Loucy (cell line): ENCODE measurements around the gene B9D1.

Source experiments
- H2AFZ ChIP-seq: fragments of 200-600 bp; sonication (generic); 2 replicates; pipeline ENCODE4 v1.6.0; 2016; ENCODE audit warnings: antibody characterized with exemption, mild to moderate bottlenecking, low read length, moderate library complexity
- H3F3A ChIP-seq: fragments of 200-600 bp; 2 replicates; pipeline ENCODE4 v1.6.0; 2016; ENCODE audit warnings: antibody characterized with exemption, low read depth, mild to moderate bottlenecking
- H3K27me3 ChIP-seq: fragments of 200-600 bp; sonication (generic); 2 replicates; pipeline ENCODE4 v1.6.1; 2014; ENCODE audit warnings: low read length, mild to moderate bottlenecking; ENCODE audit not compliant: insufficient read depth, poor library complexity, severe bottlenecking
- H3K36me3 ChIP-seq: fragments of 200-600 bp; sonication (generic); 2 replicates; pipeline ENCODE4 v1.6.1; 2016; ENCODE audit warnings: low read length; ENCODE audit not compliant: insufficient read depth
- H3K4me1 ChIP-seq: fragments of 200-600 bp; sonication (generic); 2 replicates; pipeline ENCODE4 v1.5.1; 2014; ENCODE audit warnings: low read length, mild to moderate bottlenecking; ENCODE audit not compliant: insufficient read depth, poor library complexity, severe bottlenecking
- H3K4me2 ChIP-seq: fragments of 200-600 bp; sonication (generic); 2 replicates; pipeline ENCODE4 v1.6.0; 2014; ENCODE audit warnings: antibody characterized with exemption, low read length, low read depth, mild to moderate bottlenecking; ENCODE audit not compliant: poor library complexity, severe bottlenecking
- H3K4me3 ChIP-seq: fragments of 200-600 bp; sonication (generic); 2 replicates; pipeline ENCODE4 v1.5.1; 2014; ENCODE audit warnings: low read length, mild to moderate bottlenecking, mixed read lengths; ENCODE audit not compliant: poor library complexity, severe bottlenecking
- H3K79me2 ChIP-seq: fragments of 200-600 bp; sonication (generic); 2 replicates; pipeline ENCODE4 v1.6.1; 2014; ENCODE audit warnings: low read length; ENCODE audit not compliant: insufficient read depth
- H3K9ac ChIP-seq: fragments of 200-600 bp; sonication (generic); 2 replicates; pipeline ENCODE4 v1.6.0; 2014; ENCODE audit warnings: mild to moderate bottlenecking, low read depth, low read length, moderate library complexity; ENCODE audit not compliant: poor library complexity, severe bottlenecking
- H3K9me2 ChIP-seq: fragments of 200-600 bp; sonication (generic); replicated peaks from 2 replicates; pipeline ENCODE4 v1.6.1; 2016; ENCODE audit warnings: low read depth, low read length, mixed read lengths
- H3K9me3 ChIP-seq: fragments of 200-600 bp; sonication (generic); 2 replicates; pipeline ENCODE4 v1.6.1; 2014; ENCODE audit warnings: mild to moderate bottlenecking, antibody characterized with exemption, low read length, low read depth; ENCODE audit not compliant: insufficient read depth
- H4K20me1 ChIP-seq: fragments of 200-600 bp; sonication (generic); 2 replicates; pipeline ENCODE4 v1.6.0; 2014; ENCODE audit warnings: antibody characterized with exemption, low read length, mild to moderate bottlenecking; ENCODE audit not compliant: insufficient read depth, poor library complexity, severe bottlenecking
- EZH2phosphoT487 ChIP-seq: fragments of 200-600 bp; IDR thresholded peaks from 2 replicates; pipeline ENCODE4 v1.6.1; 2018; ENCODE audit warnings: antibody characterized with exemption, mild to moderate bottlenecking, moderate library complexity, borderline replicate concordance
- TF ChIP-seq, protein P1 (sequence below): fragments of 200-600 bp; sonication (generic); conservative IDR thresholded peaks from 2 replicates; pipeline ENCODE4 v1.5.1; 2014; ENCODE audit warnings: mild to moderate bottlenecking, antibody characterized with exemption, low read length

The B9D1 gene

DNA sequence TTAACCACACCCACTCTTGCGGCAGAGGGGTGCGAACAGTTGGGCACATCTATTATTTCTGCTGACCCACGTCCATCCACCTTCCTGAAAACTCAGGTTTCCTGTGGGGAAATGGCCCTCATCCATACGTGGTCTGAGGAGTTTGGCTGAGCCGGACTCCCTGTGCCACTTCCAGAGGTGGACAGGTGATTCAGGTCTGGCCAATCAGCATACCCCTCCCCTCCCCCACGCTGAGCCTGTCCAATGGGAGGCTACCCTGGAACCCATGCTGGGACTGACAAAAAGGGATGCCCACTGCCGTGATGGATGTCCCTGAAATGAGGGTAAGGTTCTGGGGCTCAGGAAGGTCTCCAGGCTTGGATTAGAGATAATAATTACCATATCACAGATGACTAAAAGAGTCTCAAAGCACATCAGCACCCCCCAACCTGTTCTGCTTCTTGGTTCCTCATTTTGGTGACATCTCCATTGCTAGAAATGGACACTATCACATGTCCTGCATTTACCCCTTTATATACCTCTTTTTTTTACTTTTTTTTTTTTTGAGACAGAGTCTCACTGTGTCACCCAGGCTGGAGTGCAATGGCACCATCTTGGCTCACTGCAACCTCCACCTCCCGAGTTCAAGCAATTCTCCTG, 10.5 kb upstream of the B9D1 start:
- no peaks in the 10 kb centered on the region for H3K36me3 ChIP-seq
- no peaks in the 10 kb centered on the region for H3K9me3 ChIP-seq
- peaks cover 36% of the 10 kb centered on the region for H3K4me1 ChIP-seq
- H3K27me3 ChIP-seq, result no peaks in the 10 kb centered on the region
- no peak overlapping the region for H3K9ac ChIP-seq
- no peaks in the 10 kb centered on the region for H3F3A ChIP-seq
- no peak overlapping the region for H3K4me2 ChIP-seq
- TF ChIP-seq EZH2phosphoT487, result no peak
- TF ChIP-seq, protein P1, sequence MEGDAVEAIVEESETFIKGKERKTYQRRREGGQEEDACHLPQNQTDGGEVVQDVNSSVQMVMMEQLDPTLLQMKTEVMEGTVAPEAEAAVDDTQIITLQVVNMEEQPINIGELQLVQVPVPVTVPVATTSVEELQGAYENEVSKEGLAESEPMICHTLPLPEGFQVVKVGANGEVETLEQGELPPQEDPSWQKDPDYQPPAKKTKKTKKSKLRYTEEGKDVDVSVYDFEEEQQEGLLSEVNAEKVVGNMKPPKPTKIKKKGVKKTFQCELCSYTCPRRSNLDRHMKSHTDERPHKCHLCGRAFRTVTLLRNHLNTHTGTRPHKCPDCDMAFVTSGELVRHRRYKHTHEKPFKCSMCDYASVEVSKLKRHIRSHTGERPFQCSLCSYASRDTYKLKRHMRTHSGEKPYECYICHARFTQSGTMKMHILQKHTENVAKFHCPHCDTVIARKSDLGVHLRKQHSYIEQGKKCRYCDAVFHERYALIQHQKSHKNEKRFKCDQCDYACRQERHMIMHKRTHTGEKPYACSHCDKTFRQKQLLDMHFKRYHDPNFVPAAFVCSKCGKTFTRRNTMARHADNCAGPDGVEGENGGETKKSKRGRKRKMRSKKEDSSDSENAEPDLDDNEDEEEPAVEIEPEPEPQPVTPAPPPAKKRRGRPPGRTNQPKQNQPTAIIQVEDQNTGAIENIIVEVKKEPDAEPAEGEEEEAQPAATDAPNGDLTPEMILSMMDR, result no peak
- H3K9me2 ChIP-seq, result no peaks in the 10 kb centered on the region
- no peaks in the 10 kb centered on the region for H4K20me1 ChIP-seq
- H3K4me3 ChIP-seq, result no peak overlapping the region
- no peak overlapping the region for H2AFZ ChIP-seq
- 0 out of 2 replicates have a peak, but pooled peaks cover 3% of the 10 kb centered on the region for H3K79me2 ChIP-seq

DNA sequence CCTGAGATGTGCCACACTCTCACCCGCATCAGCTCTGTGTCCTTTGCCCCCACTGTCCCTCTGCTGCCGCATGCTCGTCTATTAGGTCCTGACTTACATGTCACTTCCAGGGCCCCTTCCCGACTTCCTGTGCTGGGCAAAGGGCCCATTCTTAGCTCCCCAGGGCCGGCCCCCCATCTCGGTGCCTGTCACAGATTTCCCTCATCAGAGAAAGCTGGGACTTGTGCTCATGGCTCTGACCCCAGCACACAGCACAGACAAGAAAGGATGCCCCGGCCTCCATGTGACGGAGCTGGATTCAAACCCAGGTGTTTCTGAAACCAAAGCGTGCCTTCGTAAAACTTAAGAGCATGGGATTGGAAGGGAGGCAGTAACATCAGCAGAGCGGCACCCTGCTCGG, 9.9 kb upstream of the B9D1 start:
- Histone ChIP-seq H3K9me2 (no peaks in the 10 kb centered on the region), H3K4me2 (no peak overlapping the region)

DNA sequence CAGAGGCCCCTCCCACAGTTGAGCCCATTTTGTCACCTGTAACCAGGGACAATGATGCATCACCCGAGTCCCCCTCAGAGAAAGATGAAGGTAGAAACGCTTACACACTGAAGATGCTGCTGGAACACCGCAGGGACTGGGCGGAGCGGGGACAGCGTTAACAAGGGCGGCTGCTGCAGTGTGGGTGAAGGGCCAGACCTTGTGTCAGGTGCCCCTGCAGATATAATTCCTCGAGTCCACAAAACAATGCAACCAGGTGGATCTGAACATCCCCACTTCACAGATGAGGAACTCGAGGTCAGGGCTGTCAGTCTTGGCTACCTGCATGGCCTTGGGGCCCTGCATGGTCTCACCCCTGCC, 9.5 kb upstream of the B9D1 start:
- H3K9ac ChIP-seq, result no peak overlapping the region

More for the DNA sequence above, 9.9 kb upstream of the B9D1 start:
- Histone ChIP-seq H3K27me3 (no peaks in the 10 kb centered on the region), H3K9me3 (no peaks in the 10 kb centered on the region), H3K36me3 (no peaks in the 10 kb centered on the region), H3K9ac (no peak overlapping the region), H3K4me3 (no peak overlapping the region), H3F3A (no peaks in the 10 kb centered on the region), H3K4me1 (peaks cover 36% of the 10 kb centered on the region), H4K20me1 (no peaks in the 10 kb centered on the region), H2AFZ (no peak overlapping the region), H3K79me2 (0 out of 2 replicates have a peak, but pooled peaks cover 3% of the 10 kb centered on the region)
- TF ChIP-seq, protein P1, result no peak
- TF ChIP-seq EZH2phosphoT487, result no peak

More for the DNA sequence above, 9.5 kb upstream of the B9D1 start:
- no peak overlapping the region for H2AFZ ChIP-seq
- no peaks in the 10 kb centered on the region for H3F3A ChIP-seq
- no peak overlapping the region for H3K4me3 ChIP-seq
- H3K9me3 ChIP-seq, result no peaks in the 10 kb centered on the region
- H3K79me2 ChIP-seq, result 0 out of 2 replicates have a peak, but pooled peaks cover 3% of the 10 kb centered on the region
- H3K4me2 ChIP-seq, result peak overlapping the region; percentile 0
- no peak for TF ChIP-seq EZH2phosphoT487
- TF ChIP-seq, protein P1, result no peak
- H3K36me3 ChIP-seq, result no peaks in the 10 kb centered on the region
- peaks cover 33% of the 10 kb centered on the region for H3K4me1 ChIP-seq
- no peaks in the 10 kb centered on the region for H4K20me1 ChIP-seq
- no peaks in the 10 kb centered on the region for H3K27me3 ChIP-seq
- no peaks in the 10 kb centered on the region for H3K9me2 ChIP-seq
